Neural crest cell (in vitro differentiated cells): ENCODE data around the gene LSM3. TPM values are rescaled to one million over a fixed set of nuclear protein-coding genes. Genes with fewer than 3 reads are reported as not detected.
"Not testable (repeated sequence)": the region's sequence is repeated elsewhere in the genome, so short reads cannot be mapped to it uniquely, and the experiment has no call there.

Experiments
- DNase-seq: peaks from one replicate; pipeline ENCODE4 v3.0.0; 2021; ENCODE audit warnings: low read depth, mixed read lengths, low spot score
- H3K27ac Mint-ChIP-seq: one replicate; pipeline ENCODE4 v1.8.0; 2021; ENCODE audit warnings: mild to moderate bottlenecking, mixed read lengths; ENCODE audit not compliant: unreplicated experiment
- H3K27me3 Mint-ChIP-seq: 2 replicates; pipeline ENCODE4 v1.8.0; 2021; ENCODE audit warnings: low read depth, mild to moderate bottlenecking, mixed read lengths
- H3K36me3 Mint-ChIP-seq: 2 replicates; pipeline ENCODE4 v1.8.0; 2021; ENCODE audit warnings: low read depth, mild to moderate bottlenecking, mixed read lengths
- H3K4me1 Mint-ChIP-seq: 2 replicates; pipeline ENCODE4 v1.8.0; 2021; ENCODE audit warnings: mixed read lengths
- H3K4me3 Mint-ChIP-seq: one replicate; pipeline ENCODE4 v1.8.0; 2021; ENCODE audit warnings: mild to moderate bottlenecking, mixed read lengths
- H3K9me3 Mint-ChIP-seq: 2 replicates; pipeline ENCODE4 v1.8.0; 2021; ENCODE audit warnings: mixed read lengths
- total RNA-seq: library from RNA; stranded (reverse); gene quantifications from 2 replicates; pipeline ENCODE4 v1.2.1, GENCODE V29; 2021
- TF ChIP-seq, protein P1 (sequence below): fragments of 200-600 bp; sonication (generic); conservative IDR thresholded peaks from 2 replicates; pipeline ENCODE4 v1.5.0; 2021; ENCODE audit warnings: antibody characterized with exemption, mild to moderate bottlenecking

LSM3 gene
- total RNA-seq, 1 donor from 2014 or later, result 18.3 TPM

DNA sequence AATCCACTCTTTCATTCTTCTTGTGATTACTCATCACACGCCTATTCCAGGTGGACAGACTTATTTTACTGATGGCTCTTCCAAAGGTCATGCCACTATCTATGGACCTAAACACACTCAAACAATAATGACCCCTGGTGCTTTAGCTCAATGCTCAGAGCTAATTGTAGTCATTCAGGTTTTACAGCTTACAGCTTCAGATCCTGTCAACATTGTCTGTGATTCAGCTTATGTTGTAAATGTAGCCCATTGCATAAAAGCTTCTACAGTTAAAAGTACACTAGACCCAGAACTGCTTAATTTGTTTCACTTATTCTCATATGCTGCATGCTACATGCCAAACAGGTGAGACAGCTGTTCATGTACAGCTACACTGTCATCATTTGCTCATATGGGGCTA is 49.2 kb downstream of the LSM3 start:
- TF ChIP-seq, protein P1, sequence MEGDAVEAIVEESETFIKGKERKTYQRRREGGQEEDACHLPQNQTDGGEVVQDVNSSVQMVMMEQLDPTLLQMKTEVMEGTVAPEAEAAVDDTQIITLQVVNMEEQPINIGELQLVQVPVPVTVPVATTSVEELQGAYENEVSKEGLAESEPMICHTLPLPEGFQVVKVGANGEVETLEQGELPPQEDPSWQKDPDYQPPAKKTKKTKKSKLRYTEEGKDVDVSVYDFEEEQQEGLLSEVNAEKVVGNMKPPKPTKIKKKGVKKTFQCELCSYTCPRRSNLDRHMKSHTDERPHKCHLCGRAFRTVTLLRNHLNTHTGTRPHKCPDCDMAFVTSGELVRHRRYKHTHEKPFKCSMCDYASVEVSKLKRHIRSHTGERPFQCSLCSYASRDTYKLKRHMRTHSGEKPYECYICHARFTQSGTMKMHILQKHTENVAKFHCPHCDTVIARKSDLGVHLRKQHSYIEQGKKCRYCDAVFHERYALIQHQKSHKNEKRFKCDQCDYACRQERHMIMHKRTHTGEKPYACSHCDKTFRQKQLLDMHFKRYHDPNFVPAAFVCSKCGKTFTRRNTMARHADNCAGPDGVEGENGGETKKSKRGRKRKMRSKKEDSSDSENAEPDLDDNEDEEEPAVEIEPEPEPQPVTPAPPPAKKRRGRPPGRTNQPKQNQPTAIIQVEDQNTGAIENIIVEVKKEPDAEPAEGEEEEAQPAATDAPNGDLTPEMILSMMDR, result no peak
- Mint-ChIP-seq H3K9me3 (peaks cover 5% of the 10 kb centered on the region), H3K27me3 (no peaks in the 10 kb centered on the region), H3K4me3 (no peak overlapping the region), H3K4me1 (peaks cover 35% of the 10 kb centered on the region), H3K27ac (no peak overlapping the region), H3K36me3 (peaks cover 2% of the 10 kb centered on the region)
- DNase-seq, result no peak

DNA sequence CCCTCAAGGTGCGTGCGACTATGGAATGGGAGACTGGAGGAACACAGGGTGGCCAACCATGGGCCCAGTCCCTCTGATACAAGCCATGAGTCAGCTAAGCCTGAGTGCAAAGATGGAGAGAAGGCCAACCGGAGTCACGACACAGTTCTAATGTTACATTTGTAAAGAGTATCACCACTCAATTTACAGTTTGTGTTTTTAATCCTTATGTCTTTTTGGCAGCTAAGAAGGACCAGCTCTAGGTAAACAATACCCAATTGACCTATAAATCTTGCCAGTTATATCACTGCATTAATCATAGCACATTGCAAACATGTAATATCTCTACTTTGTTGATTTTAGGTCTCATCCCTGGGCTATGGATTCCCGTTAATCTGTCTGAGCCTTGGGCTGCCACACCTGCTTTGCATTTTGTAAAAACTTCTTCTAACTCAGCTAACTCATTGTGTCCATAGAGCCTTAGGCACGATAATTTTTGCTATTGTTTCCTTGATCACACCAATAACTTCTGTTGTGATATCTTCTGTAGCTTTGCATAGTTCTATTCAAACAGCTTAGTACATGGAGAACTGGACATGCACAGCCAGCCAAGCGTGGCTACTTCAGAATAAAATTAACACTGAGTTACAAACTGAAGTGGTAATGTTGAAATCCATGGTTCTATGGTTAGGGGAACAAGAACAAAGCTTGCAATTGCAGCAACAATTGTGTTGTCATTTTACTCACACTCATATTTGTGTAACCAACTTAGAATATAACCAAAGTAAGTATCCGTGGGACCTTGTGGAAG is 50.3 kb downstream of the LSM3 start:
- no peak overlapping the region for H3K4me3 Mint-ChIP-seq
- H3K36me3 Mint-ChIP-seq, result peaks cover 5% of the 10 kb centered on the region
- DNase-seq, result no peak
- H3K9me3 Mint-ChIP-seq, result peaks cover 6% of the 10 kb centered on the region
- H3K4me1 Mint-ChIP-seq, result peaks cover 35% of the 10 kb centered on the region
- H3K27ac Mint-ChIP-seq, result no peak overlapping the region
- TF ChIP-seq, protein P1, result no peak
- no peaks in the 10 kb centered on the region for H3K27me3 Mint-ChIP-seq

DNA sequence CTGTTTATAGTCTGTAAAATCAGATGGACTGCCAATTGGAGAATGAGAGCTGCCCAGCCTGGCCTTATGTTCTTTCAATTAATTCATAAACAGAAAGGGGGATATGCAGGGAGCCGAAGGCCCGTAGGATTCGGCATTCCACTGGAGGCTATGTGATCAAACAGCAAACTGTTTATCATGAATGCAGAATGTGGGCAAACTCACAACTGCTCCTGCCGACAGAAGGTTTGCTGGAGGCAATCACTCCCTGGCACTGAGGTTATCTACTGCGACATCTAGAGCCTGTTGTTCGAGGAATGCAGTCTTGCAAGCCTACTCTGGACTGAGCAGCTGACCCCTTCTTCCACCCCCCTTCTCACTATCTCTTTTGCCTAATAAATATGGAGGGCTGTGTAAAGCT is 51.1 kb downstream of the LSM3 start:
- not testable (repeated sequence) for H3K36me3 Mint-ChIP-seq, H3K9me3 Mint-ChIP-seq, H3K27me3 Mint-ChIP-seq, DNase-seq, H3K4me3 Mint-ChIP-seq, H3K27ac Mint-ChIP-seq
- H3K4me1 Mint-ChIP-seq, result peaks cover 31% of the 10 kb centered on the region

- Mint-ChIP-seq H3K27me3 (no peaks in the 10 kb centered on the region), H3K9me3 (peaks cover 9% of the 10 kb centered on the region), H3K27ac (no peak overlapping the region), H3K4me1 (peaks cover 21% of the 10 kb centered on the region), H3K36me3 (peaks cover 5% of the 10 kb centered on the region), H3K4me3 (no peak overlapping the region)
- TF ChIP-seq, protein P1, result no peak
- no peak for DNase-seq
Measured at GRCh38 chr3:14230729-14231128, 52.1 kb downstream of the LSM3 start.

- no peak for DNase-seq
- Mint-ChIP-seq H3K4me1 (peaks cover 15% of the 10 kb centered on the region), H3K27me3 (no peaks in the 10 kb centered on the region), H3K4me3 (no peak overlapping the region), H3K27ac (no peak overlapping the region), H3K36me3 (peaks cover 5% of the 10 kb centered on the region), H3K9me3 (peaks cover 9% of the 10 kb centered on the region)
- TF ChIP-seq, protein P1, result no peak
Measured at GRCh38 chr3:14231145-14231990, 52.8 kb downstream of the LSM3 start.
